ENCODE data around the gene KRTDAP. TPM values are rescaled to one million over a fixed set of nuclear protein-coding genes. Genes with fewer than 3 reads are reported as not detected.

Gene KRTDAP
- total RNA-seq, 4 donors from 2014 or later: not detected

DNA sequence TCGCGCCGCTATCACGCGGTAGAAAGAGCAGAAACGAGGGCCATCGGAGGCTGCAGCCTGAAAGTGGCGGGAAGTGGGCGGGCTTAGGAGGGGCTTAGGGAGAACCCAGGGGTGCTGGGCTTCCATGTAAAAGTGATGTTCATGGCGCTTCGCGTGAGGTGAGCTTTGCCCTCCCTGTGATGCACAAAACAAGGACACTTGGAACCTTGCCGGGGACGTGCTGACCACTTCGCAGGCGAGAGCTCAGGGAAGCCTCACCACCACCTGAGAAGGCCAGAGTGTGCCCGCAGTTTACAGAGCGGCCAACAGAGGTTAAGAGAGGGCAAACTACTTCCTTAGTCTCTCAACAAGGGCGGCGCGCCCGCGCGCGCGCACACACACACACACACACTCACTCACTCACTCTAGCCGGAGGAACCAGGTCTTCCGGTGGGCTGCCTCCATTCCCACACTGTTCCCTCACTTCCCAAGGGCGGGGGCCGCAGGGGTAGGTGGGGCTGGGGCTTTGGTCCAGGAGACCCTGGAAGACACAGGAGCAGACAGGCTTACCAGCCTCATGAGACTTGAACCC lies 43.6 kb upstream of the KRTDAP start:
- Histone ChIP-seq H3K4me3 (no peak overlapping the region), H3K9me3 (no peaks in the 10 kb centered on the region), H3K27ac (no peak overlapping the region), H3K27me3 (peaks cover 62% of the 10 kb centered on the region), H3K4me1 (peaks cover 0 to 9% (median 3%) of the 10 kb centered on the region in 4 donors), H3K36me3 (no peaks in the 10 kb centered on the region)
- 6 to 40% methylated on average over 1 to 29 of the region's 30 CpGs for WGBS, 2 donors (ENCODE audit: low coverage in 1 of 2)
- DNase-seq: peak; percentile 49
- TF ChIP-seq, protein P1, sequence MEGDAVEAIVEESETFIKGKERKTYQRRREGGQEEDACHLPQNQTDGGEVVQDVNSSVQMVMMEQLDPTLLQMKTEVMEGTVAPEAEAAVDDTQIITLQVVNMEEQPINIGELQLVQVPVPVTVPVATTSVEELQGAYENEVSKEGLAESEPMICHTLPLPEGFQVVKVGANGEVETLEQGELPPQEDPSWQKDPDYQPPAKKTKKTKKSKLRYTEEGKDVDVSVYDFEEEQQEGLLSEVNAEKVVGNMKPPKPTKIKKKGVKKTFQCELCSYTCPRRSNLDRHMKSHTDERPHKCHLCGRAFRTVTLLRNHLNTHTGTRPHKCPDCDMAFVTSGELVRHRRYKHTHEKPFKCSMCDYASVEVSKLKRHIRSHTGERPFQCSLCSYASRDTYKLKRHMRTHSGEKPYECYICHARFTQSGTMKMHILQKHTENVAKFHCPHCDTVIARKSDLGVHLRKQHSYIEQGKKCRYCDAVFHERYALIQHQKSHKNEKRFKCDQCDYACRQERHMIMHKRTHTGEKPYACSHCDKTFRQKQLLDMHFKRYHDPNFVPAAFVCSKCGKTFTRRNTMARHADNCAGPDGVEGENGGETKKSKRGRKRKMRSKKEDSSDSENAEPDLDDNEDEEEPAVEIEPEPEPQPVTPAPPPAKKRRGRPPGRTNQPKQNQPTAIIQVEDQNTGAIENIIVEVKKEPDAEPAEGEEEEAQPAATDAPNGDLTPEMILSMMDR (IDR thresholded peaks at IDR 0.05): no peak
- TF ChIP-seq POLR2AphosphoS5 (IDR thresholded peaks at IDR 0.05): no peak
- no peak for TF ChIP-seq EP300 (IDR thresholded peaks at IDR 0.05; ENCODE audit: low read depth)
- no peak for TF ChIP-seq POLR2A (IDR thresholded peaks at IDR 0.05)
- in situ Hi-C loops (cut with MboI; ENCODE audit: low pct_ligation_motif_present in 1 of 4, low pct_unique_long_range_greater_than_20kb in 1 of 4, low sequenced_read_pairs in 3 of 4) (no loop called here), intact Hi-C loops (cut with DNase I; ENCODE audit: low total_unique reads) (no loop called here)

DNA sequence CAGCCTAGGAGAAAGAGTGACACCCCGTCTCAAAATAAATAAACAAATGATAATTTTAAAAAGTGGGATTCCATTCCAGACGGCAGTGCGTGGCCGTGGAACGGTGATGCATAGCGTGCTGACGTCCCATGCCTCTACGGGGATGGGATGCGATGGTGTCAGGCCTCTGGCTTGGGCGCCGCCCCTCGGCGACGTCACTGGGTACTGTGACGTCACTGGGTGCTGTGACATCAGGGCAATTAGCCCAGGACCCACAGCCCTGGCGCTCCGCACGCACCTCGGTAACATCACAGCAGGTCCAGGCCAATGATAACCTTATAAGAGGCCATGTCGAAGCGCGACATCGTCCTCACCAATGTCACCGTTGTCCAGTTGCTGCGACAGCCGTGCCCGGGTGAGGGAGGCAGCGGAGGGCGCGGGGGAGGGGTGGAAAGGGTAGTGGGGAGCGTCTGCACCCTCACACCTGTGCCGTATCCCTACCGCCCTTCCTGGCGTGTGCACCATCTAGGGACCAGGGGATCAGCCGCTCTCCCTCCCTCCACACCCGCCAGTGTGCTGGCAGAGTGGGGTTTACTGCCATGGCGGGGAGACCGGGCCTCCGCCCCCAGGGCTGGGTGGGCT lies 43.0 kb upstream of the KRTDAP start, which contains the start of gene GAPDHS:
TSS of gene GAPDHS (plus strand) at position 256 of the 621 bp plus-strand sequence. CDS start at position 328, 72 bp downstream.
- in situ Hi-C loops (cut with MboI; ENCODE audit: low pct_ligation_motif_present in 1 of 4, low pct_unique_long_range_greater_than_20kb in 1 of 4, low sequenced_read_pairs in 3 of 4) (no loop called here), intact Hi-C loops (cut with DNase I; ENCODE audit: low total_unique reads) (no loop called here)
- peaks cover 0 to 9% (median 3%) of the 10 kb centered on the region in 4 donors for H3K4me1 ChIP-seq
- DNase-seq: no peak
- H3K27me3 ChIP-seq: peaks cover 68% of the 10 kb centered on the region
- H3K27ac ChIP-seq: no peak within 1 kb of the TSS
- TF ChIP-seq POLR2AphosphoS5 (IDR thresholded peaks at IDR 0.05): no peak
- TF ChIP-seq POLR2A (IDR thresholded peaks at IDR 0.05): no peak
- TF ChIP-seq, protein P1 (IDR thresholded peaks at IDR 0.05): no peak
- no peak for TF ChIP-seq EP300 (IDR thresholded peaks at IDR 0.05; ENCODE audit: low read depth)
- 38 to 54% methylated on average over 2 to 39 of the region's 39 CpGs for WGBS, 2 donors (ENCODE audit: low coverage in 1 of 2)
- no peaks in the 10 kb centered on the region for H3K36me3 ChIP-seq
- H3K9me3 ChIP-seq: no peaks in the 10 kb centered on the region
- H3K4me3 ChIP-seq: no peak within 1 kb of the TSS

DNA sequence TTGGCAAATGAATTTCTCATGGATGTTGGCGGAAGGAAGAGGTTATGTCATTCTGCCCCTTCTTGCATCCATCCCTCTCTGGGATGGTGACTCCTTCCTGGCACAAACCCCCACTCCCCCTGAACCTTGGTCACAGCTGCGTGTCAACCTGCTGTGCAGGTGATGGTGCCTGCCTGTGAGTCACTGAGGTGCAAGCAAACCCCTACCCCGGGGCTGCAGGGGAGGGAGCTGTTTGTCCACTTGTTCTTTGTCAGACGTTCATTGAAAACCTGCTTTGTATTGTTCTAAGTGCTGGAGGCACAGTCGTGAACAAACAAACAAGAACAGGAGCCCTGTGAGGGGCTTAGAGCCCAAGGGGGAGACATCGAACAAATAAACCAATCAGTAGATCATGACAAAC lies 41.0 kb upstream of the KRTDAP start:
- in situ Hi-C loops (cut with MboI; ENCODE audit: low pct_ligation_motif_present in 1 of 4, low pct_unique_long_range_greater_than_20kb in 1 of 4, low sequenced_read_pairs in 3 of 4): no loop called here

More for the DNA sequence above, 41.0 kb upstream of the KRTDAP start:
- no peak overlapping the region for H3K27ac ChIP-seq
- H3K4me1 ChIP-seq: peaks cover 0 to 9% (median 3%) of the 10 kb centered on the region in 4 donors
- no peak for TF ChIP-seq POLR2A (IDR thresholded peaks at IDR 0.05)
- TF ChIP-seq EP300 (IDR thresholded peaks at IDR 0.05; ENCODE audit: low read depth): no peak
- TF ChIP-seq, protein P1 (IDR thresholded peaks at IDR 0.05): no peak
- TF ChIP-seq POLR2AphosphoS5 (IDR thresholded peaks at IDR 0.05): no peak
- H3K4me3 ChIP-seq: no peak overlapping the region
- H3K27me3 ChIP-seq: peaks cover 70% of the 10 kb centered on the region
- 53 to 80% methylated on average over 1 to 6 of the region's 6 CpGs for WGBS, 2 donors (ENCODE audit: low coverage in 1 of 2)
- DNase-seq: no peak
- no peaks in the 10 kb centered on the region for H3K9me3 ChIP-seq
- no peaks in the 10 kb centered on the region for H3K36me3 ChIP-seq
- intact Hi-C loops (cut with DNase I; ENCODE audit: low total_unique reads): no loop called here

All from transverse colon (tissue), 4 donors.